Heart left ventricle (tissue), 13 donors: ENCODE results near the gene CCDC60.

ENCODE experiments used
- POLR2A ChIP-seq, 2 donors: fragments of 450-650 bp; IDR thresholded peaks; one replicate each; pipeline ENCODE4 v1.6.1; 2017; ENCODE audit warnings: antibody characterized with exemption in 2 of 2, mild to moderate bottlenecking in 2 of 2, moderate library complexity in 2 of 2
- TF ChIP-seq, protein P1 (sequence below), 12 donors: fragments of 200-600 bp; sonication (generic) in 4 of 12; IDR thresholded peaks; one replicate each; pipeline versions ENCODE4 v1.5.0 to v1.8.0; 2018 to 2022; ENCODE audit warnings: antibody characterized with exemption in 12 of 12, mild to moderate bottlenecking in 5 of 12
- donor health status: ischemic (EF 13 %, LVEDD 7.1; RV severe dilation, severe dysfunction).
- donor health status: DM: no; HTN: yes; CAD: no.
- donor health status: DM: no; HTN: no; CAD: no.
- donor health status: ischemic (EF 25% LVEDD 6.9; RV normal size, moderate dysfunction).
- donor health status: ischemic (EF 25% LVEDD 5.7; RV mildly dilated, moderate dysfunction).
- donor health status: ischemic (EF 35%, LVEDD 5.7; RV mildly dilated, moderate dysfunction).
- donor health status: nonischemic (EF 11% LVEDD 7.7; RV severe dilation, severe dysfunction).
- donor health status: DM: yes; HTN: yes; CAD: no.
- donor health status: PGD.
- donor health status: ischemic (EF 29% LVEDD 5.4; RV normal size, mild dysfunction).
- donor health status: nonischemic (EF 23%, LVEDD 6.1; RV moderate dilation, normal function).

DNA sequence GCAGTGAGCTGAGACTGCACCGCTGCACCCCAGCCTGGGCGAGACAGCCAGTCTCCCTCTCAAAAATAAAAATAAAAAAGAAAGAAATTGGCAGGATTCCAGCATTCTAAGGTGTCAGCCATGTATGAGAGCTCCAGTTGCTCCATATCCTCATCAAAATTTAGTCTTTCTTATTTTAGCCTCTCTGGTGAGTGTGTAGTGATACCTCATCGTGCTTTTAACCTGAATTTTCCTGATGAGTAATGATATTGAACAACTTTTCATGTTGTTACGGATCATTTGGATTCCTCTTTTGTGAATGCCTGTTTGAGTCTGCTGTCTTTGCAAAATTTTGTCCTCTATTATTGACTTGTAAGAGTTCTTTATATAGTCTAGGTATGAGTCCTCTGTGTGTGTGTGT lies 28.5 kb downstream of the CCDC60 start:
- TF ChIP-seq, protein P1, sequence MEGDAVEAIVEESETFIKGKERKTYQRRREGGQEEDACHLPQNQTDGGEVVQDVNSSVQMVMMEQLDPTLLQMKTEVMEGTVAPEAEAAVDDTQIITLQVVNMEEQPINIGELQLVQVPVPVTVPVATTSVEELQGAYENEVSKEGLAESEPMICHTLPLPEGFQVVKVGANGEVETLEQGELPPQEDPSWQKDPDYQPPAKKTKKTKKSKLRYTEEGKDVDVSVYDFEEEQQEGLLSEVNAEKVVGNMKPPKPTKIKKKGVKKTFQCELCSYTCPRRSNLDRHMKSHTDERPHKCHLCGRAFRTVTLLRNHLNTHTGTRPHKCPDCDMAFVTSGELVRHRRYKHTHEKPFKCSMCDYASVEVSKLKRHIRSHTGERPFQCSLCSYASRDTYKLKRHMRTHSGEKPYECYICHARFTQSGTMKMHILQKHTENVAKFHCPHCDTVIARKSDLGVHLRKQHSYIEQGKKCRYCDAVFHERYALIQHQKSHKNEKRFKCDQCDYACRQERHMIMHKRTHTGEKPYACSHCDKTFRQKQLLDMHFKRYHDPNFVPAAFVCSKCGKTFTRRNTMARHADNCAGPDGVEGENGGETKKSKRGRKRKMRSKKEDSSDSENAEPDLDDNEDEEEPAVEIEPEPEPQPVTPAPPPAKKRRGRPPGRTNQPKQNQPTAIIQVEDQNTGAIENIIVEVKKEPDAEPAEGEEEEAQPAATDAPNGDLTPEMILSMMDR (IDR thresholded peaks at IDR 0.05), result no peak
- TF ChIP-seq POLR2A (IDR thresholded peaks at IDR 0.05), result no peak
